SK-N-SH (cell line): ENCODE data around the gene ECEL1. TPM values are rescaled to one million over a fixed set of nuclear protein-coding genes. Genes with fewer than 3 reads are reported as not detected.

Experiments used
- CTCF ChIA-PET: fragments of 300-600, 350-600 bp; formaldehyde crosslinking; extraction: SDS; loops from one replicate; lab custom pipeline; 2021; lab: Yijun Ruan, JAX
- POLR2A ChIA-PET: fragments of 350-600 bp; sonication (Branson Sonifier 250); formaldehyde crosslinking; extraction: SDS; loops from one replicate; lab custom pipeline; 2020; ENCODE audit warnings: antibody characterized with exemption, inconsistent platforms; lab: Yijun Ruan, JAX
- DNase-seq: peaks from one replicate; pipeline ENCODE4 v3.0.0; 2012
- H2AFZ ChIP-seq: fragments of 200-600 bp; sonication (generic); 2 replicates; pipeline ENCODE4 v1.8.1; 2016; ENCODE audit warnings: antibody characterized with exemption, mild to moderate bottlenecking, low read depth
- H3F3A ChIP-seq: fragments of 200-600 bp; sonication (generic); replicated peaks from 2 replicates; pipeline ENCODE3; 2016; ENCODE audit warnings: antibody characterized with exemption, mild to moderate bottlenecking; ENCODE audit not compliant: insufficient read depth
- H3K27ac ChIP-seq, 2 experiments: fragments of 200-500 bp in 1 of 2; fragments of 200-600 bp in 1 of 2; sonication (Bioruptor generic) in 1 of 2; sonication (generic), shearing (Covaris generic) in 1 of 2; 2 replicates each; pipeline versions ENCODE4 v1.5.1 to v1.6.1; 2014 to 2016; ENCODE audit warnings: low read depth in 2 of 2, inconsistent platforms in 1 of 2, low read length in 1 of 2, mild to moderate bottlenecking in 1 of 2, mixed read lengths in 1 of 2
- H3K27me3 ChIP-seq: fragments of 200-600 bp; sonication (generic), shearing (Covaris generic); 2 replicates; pipeline ENCODE4 v1.6.1; 2016; ENCODE audit warnings: mixed run types; ENCODE audit not compliant: insufficient read depth
- H3K36me3 ChIP-seq, 2 experiments: fragments of 200-500 bp in 1 of 2; fragments of 200-600 bp in 1 of 2; sonication (Bioruptor generic) in 1 of 2; sonication (generic) in 1 of 2; replicated peaks in 1 of 2; 2 replicates each; pipeline versions ENCODE3 to v1.5.1; 2014 to 2016; ENCODE audit warnings: low read length in 1 of 2, mild to moderate bottlenecking in 1 of 2; ENCODE audit not compliant: insufficient read depth in 2 of 2, control insufficient read depth in 1 of 2
- H3K4me1 ChIP-seq, 2 experiments: fragments of 200-500 bp in 1 of 2; fragments of 200-600 bp in 1 of 2; sonication (Bioruptor generic) in 1 of 2; sonication (generic), shearing (Covaris generic) in 1 of 2; 2 replicates each; pipeline versions ENCODE4 v1.5.1 to v1.6.1; 2014 to 2016; ENCODE audit warnings: low read depth in 1 of 2, low read length in 1 of 2, mixed run types in 1 of 2; ENCODE audit not compliant: insufficient read depth in 2 of 2, control insufficient read depth in 1 of 2
- H3K4me2 ChIP-seq: fragments of 200-600 bp; sonication (generic), shearing (Covaris generic); 2 replicates; pipeline ENCODE4 v1.6.1; 2017; ENCODE audit warnings: mixed run types
- H3K4me3 ChIP-seq, 2 experiments: fragments of 200-500 bp in 1 of 2; fragments of 200-600 bp in 1 of 2; sonication (Bioruptor generic) in 1 of 2; sonication (generic), shearing (Covaris generic) in 1 of 2; 2 replicates each; pipeline versions ENCODE4 v1.5.1 to v1.8.1; 2014 to 2016; ENCODE audit warnings: low read depth in 2 of 2, inconsistent platforms in 1 of 2, low read length in 1 of 2, mild to moderate bottlenecking in 1 of 2, mixed read lengths in 1 of 2, moderate library complexity in 1 of 2
- H3K79me2 ChIP-seq: fragments of 200-600 bp; sonication (generic); 2 replicates; pipeline ENCODE4 v1.8.1; 2017; ENCODE audit warnings: mild to moderate bottlenecking; ENCODE audit not compliant: insufficient read depth
- H3K9ac ChIP-seq: fragments of 200-600 bp; sonication (generic); 2 replicates; pipeline ENCODE4 v1.6.1; 2017; ENCODE audit warnings: mixed run types
- H3K9me2 ChIP-seq: fragments of 200-600 bp; sonication (generic); 2 replicates; pipeline ENCODE4 v1.6.1; 2017; ENCODE audit warnings: mixed run types
- H3K9me3 ChIP-seq: fragments of 200-600 bp; sonication (generic); 2 replicates; pipeline ENCODE4 v1.6.1; 2017; ENCODE audit warnings: mixed run types, mild to moderate bottlenecking, moderate library complexity
- H4K20me1 ChIP-seq: fragments of 200-600 bp; sonication (generic); 2 replicates; pipeline ENCODE4 v1.6.1; 2017; ENCODE audit warnings: mild to moderate bottlenecking, mixed run types; ENCODE audit not compliant: insufficient read depth
- CHD2 ChIP-seq: fragments of 150-350 bp; IDR thresholded peaks from 2 replicates; pipeline ENCODE4 v1.6.1; 2018; ENCODE audit warnings: low read length; ENCODE audit not compliant: partially characterized antibody
- CTCF ChIP-seq: fragments of 200-600 bp; sonication (generic); IDR thresholded peaks from 2 replicates; pipeline ENCODE4 v1.6.1; 2017; ENCODE audit warnings: antibody characterized with exemption, mild to moderate bottlenecking, moderate library complexity
- EZH2phosphoT487 ChIP-seq: fragments of 200-600 bp; sonication (generic); IDR thresholded peaks from 2 replicates; pipeline ENCODE4 v1.6.1; 2017; ENCODE audit warnings: low read depth, mixed run types, mild to moderate bottlenecking, antibody characterized with exemption, moderate library complexity, borderline replicate concordance
- FOXJ3 ChIP-seq: sonication (generic); formaldehyde crosslinking; IDR thresholded peaks from 2 replicates; pipeline ENCODE4 v1.5.1; 2020; ENCODE audit warnings: mild to moderate bottlenecking, missing genetic modification reagents
- IRF3 ChIP-seq: fragments of 150-350 bp; IDR thresholded peaks from 2 replicates; pipeline ENCODE4 v1.6.1; 2016; ENCODE audit warnings: mild to moderate bottlenecking, low read depth, low read length
- JUND ChIP-seq: IDR thresholded peaks from 2 replicates; pipeline ENCODE4 v1.4.0; 2012
- MAX ChIP-seq: IDR thresholded peaks from 2 replicates; pipeline ENCODE4 v1.4.0; 2012; ENCODE audit warnings: low read depth
- MEF2A ChIP-seq: IDR thresholded peaks from 2 replicates; pipeline ENCODE4 v1.4.0; 2012; ENCODE audit warnings: low read depth, borderline replicate concordance
- NFIC ChIP-seq: IDR thresholded peaks from 2 replicates; pipeline ENCODE4 v1.4.0; 2012; ENCODE audit warnings: borderline replicate concordance
- NRF1 ChIP-seq: IDR thresholded peaks from 2 replicates; pipeline ENCODE4 v1.6.1; 2012; ENCODE audit warnings: low read depth, mild to moderate bottlenecking, low read length
- PBX3 ChIP-seq: IDR thresholded peaks from 2 replicates; pipeline ENCODE4; 2012
- POLR2AphosphoS5 ChIP-seq: IDR thresholded peaks from 2 replicates; pipeline ENCODE4 v1.6.1; 2012; ENCODE audit warnings: low read depth, low read length
- RAD21 ChIP-seq: IDR thresholded peaks from 2 replicates; pipeline ENCODE4 v1.6.1; 2012; ENCODE audit warnings: mild to moderate bottlenecking, low read length
- REST ChIP-seq: IDR thresholded peaks from 2 replicates; pipeline ENCODE4 v1.6.1; 2012; ENCODE audit warnings: mild to moderate bottlenecking, low read depth, low read length, moderate library complexity
- RFX5 ChIP-seq: IDR thresholded peaks from 2 replicates; pipeline ENCODE4 v1.6.1; 2012; ENCODE audit warnings: mild to moderate bottlenecking, improper control_type of control experiment, low read length
- RXRA ChIP-seq: IDR thresholded peaks from 2 replicates; pipeline ENCODE4 v1.4.0; 2012; ENCODE audit warnings: low read depth, mild to moderate bottlenecking, borderline replicate concordance
- TCF12 ChIP-seq: IDR thresholded peaks from 2 replicates; pipeline ENCODE4 v1.4.0; 2012
- YY1 ChIP-seq: IDR thresholded peaks from 2 replicates; pipeline ENCODE4 v1.4.0; 2012; ENCODE audit warnings: low read depth, mild to moderate bottlenecking
- WGBS: methylation state at CpG from one replicate; pipeline ENCODE4 v1.1.6; 2017; ENCODE audit warnings: low lambda C conversion rate; 5-methylcytosine and 5-hydroxymethylcytosine counted together
- polyA plus RNA-seq, 3 experiments: library from polyadenylated mRNA; depleted of rRNA; stranded (reverse); fragments of >200 nt; gene quantifications; 2 replicates each; pipeline ENCODE4 v1.2.3, GENCODE V29; 2012

Gene ECEL1
- polyA plus RNA-seq, 1 of the 3 experiments (the other 2 are of a cell fraction), result not detected

GRCh38 chr2:232483311-232483922, 4.2 kb downstream of the ECEL1 start:
- Histone ChIP-seq H3K4me2 (no peak overlapping the region), H3K4me3 (no peak overlapping the region), H3F3A (no peaks in the 10 kb centered on the region), H4K20me1 (no peaks in the 10 kb centered on the region), H3K4me1 (peaks cover 0 to 2% of the 10 kb centered on the region in 2 experiments; a peak in 1 of 4 replicates), H3K9ac (no peak overlapping the region), H3K36me3 (no peaks in the 10 kb centered on the region), H3K9me3 (no peaks in the 10 kb centered on the region), H3K79me2 (no peaks in the 10 kb centered on the region), H3K9me2 (no peaks in the 10 kb centered on the region), H3K27me3 (peaks cover 18% of the 10 kb centered on the region), H2AFZ (no peak overlapping the region), H3K27ac (no peak overlapping the region)
- CTCF ChIA-PET, result interaction anchor here (0.6 to 1.1 kb wide), 2 partner anchors 38 to 40 kb away, joined by 3 to 5 read pairs; no protein-coding TSS in a partner anchor
- DNase-seq, result no peak
- POLR2A ChIA-PET, result no interaction called here
- WGBS, result 42% methylated on average over 7 of the region's 10 CpGs
- TF ChIP-seq REST (no peak), CTCF (no peak), NFIC (no peak), JUND (no peak), RAD21 (no peak), YY1 (no peak), TCF12 (no peak), IRF3 (no peak), EZH2phosphoT487 (no peak), MEF2A (no peak), POLR2AphosphoS5 (no peak), RFX5 (no peak), CHD2 (no peak), RXRA (no peak), PBX3 (no peak), MAX (no peak), NRF1 (no peak), FOXJ3 (CRISPR knock-in tag) (no peak)
